GM10266 (cell line): ENCODE results near the gene CDIPT.
A peak's percentile ranks its signal among the peaks of the same experiment; 100 is the strongest.

Experiments
- DNase-seq: peaks from one replicate; pipeline ENCODE4 v3.0.0; 2012; ENCODE audit errors: extremely low spot score
- CTCF ChIP-seq: IDR thresholded peaks from 2 replicates; pipeline ENCODE4 v1.5.1; 2012; ENCODE audit warnings: mild to moderate bottlenecking, low read depth; ENCODE audit not compliant: control insufficient read depth, insufficient read depth; ENCODE audit errors: missing control alignments

The CDIPT gene

GRCh38 chr16:29868396-29869009, 5.5 kb upstream of the CDIPT start:
- TF ChIP-seq CTCF: no peak
- no peak for DNase-seq

- DNase-seq: no peak
- no peak for TF ChIP-seq CTCF
Measured at GRCh38 chr16:29864205-29864604, 1.2 kb upstream of the CDIPT start.

GRCh38 chr16:29863669-29863984, 601 bp upstream of the CDIPT start:
- TF ChIP-seq CTCF: no peak
- no peak for DNase-seq

- TF ChIP-seq CTCF: peak; percentile 21
- no peak for DNase-seq
Measured at GRCh38 chr16:29862383-29862883, 593 bp downstream of the CDIPT start.

GRCh38 chr16:29860218-29860617, 2.8 kb downstream of the CDIPT start:
- TF ChIP-seq CTCF: no peak
- DNase-seq: no peak

GRCh38 chr16:29858974-29859373, 4.1 kb downstream of the CDIPT start:
- TF ChIP-seq CTCF: no peak
- no peak for DNase-seq

- no peak for DNase-seq
- no peak for TF ChIP-seq CTCF
Measured at GRCh38 chr16:29858149-29858849, 4.7 kb downstream of the CDIPT start.
